Small intestine (tissue), 7 donors: Measurements from ENCODE around the gene DNPEP. TPM values are rescaled to one million over a fixed set of nuclear protein-coding genes. Genes with fewer than 3 reads are reported as not detected.
A peak's percentile ranks its signal among the peaks of the same experiment; 100 is the strongest.

ENCODE experiments used
- DNase-seq, 2 donors: peaks; one replicate each; pipeline versions ENCODE4 v3.0.0 to v3.0.0-alpha.2; 2013
- FAIRE-seq: peaks from 2 replicates; lab custom pipeline; 2012; peaks lifted over from hg19 to GRCh38; lab: Jason Lieb, UNC
- H3K27ac ChIP-seq, 3 donors: one replicate each; pipeline ENCODE4 v1.5.1; 2013; ENCODE audit warnings: low read length in 2 of 3, mild to moderate bottlenecking in 2 of 3, control low read depth in 1 of 3, inconsistent platforms in 1 of 3, low read depth in 1 of 3, moderate library complexity in 1 of 3
- H3K27me3 ChIP-seq, 3 donors: one replicate each; pipeline ENCODE4 v1.6.1; 2013; ENCODE audit warnings: low read length in 3 of 3, inconsistent platforms in 1 of 3; ENCODE audit not compliant: control insufficient read depth in 3 of 3, insufficient read depth in 3 of 3
- H3K36me3 ChIP-seq, 3 donors: one replicate each; pipeline ENCODE4 v1.6.1; 2013; ENCODE audit warnings: low read length in 3 of 3, inconsistent platforms in 1 of 3, low read depth in 1 of 3, mild to moderate bottlenecking in 1 of 3, moderate library complexity in 1 of 3; ENCODE audit not compliant: control insufficient read depth in 3 of 3, insufficient read depth in 2 of 3
- H3K4me1 ChIP-seq, 3 donors: one replicate each; pipeline ENCODE4 v1.6.1; 2013; ENCODE audit warnings: low read length in 2 of 3, inconsistent platforms in 1 of 3, low read depth in 1 of 3, mild to moderate bottlenecking in 1 of 3, moderate library complexity in 1 of 3; ENCODE audit not compliant: control insufficient read depth in 3 of 3, insufficient read depth in 2 of 3
- H3K4me3 ChIP-seq, 3 donors: one replicate each; pipeline ENCODE4 v1.5.1; 2013; ENCODE audit warnings: low read length in 3 of 3, control low read depth in 1 of 3, inconsistent platforms in 1 of 3, low read depth in 1 of 3, mild to moderate bottlenecking in 1 of 3, moderate library complexity in 1 of 3
- H3K9me3 ChIP-seq, 2 donors: one replicate each; pipeline ENCODE4 v1.6.1; 2013; ENCODE audit warnings: low read depth in 1 of 2, low read length in 1 of 2; ENCODE audit not compliant: control insufficient read depth in 2 of 2, insufficient read depth in 1 of 2
- WGBS, 3 donors: extraction: QIAGEN DNeasy Blood & Tissue Kit; methylation state at CpG; one replicate each; pipeline ENCODE4 v1.1.7; 2013; 5-methylcytosine and 5-hydroxymethylcytosine counted together
- polyA plus RNA-seq, 4 donors: library from polyadenylated mRNA; stranded (reverse) in 3 of 4; unstranded in 1 of 4; fragments of 200-250 nt in 3 of 4; fragments of 120-200 nt in 1 of 4; gene quantifications; one replicate each; pipeline versions ENCODE4 v1.2.1 to v1.2.3, GENCODE V29; 2013
- donor health status: healthy with polysubstance abuse.
- donor health status: control.
- donor health status: control.
- donor health status: Bipolar disorder and iron deficiency.
- donor health status: healthy.

Gene DNPEP
- polyA plus RNA-seq, 4 donors: 98.2 to 200 (median 165) TPM

DNA sequence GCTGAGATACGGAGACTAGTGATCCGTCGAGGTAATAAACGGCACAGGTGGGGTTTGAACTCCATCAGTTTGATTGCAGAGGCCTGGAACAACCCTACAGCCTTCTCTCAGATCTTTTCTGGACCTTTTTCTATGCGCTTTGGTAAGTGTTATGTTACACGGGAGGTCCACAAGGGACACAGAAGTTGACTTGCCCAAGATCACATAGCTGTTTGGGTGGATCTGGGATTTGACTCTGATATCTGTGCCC lies 1.1 kb upstream of the DNPEP start:
- peaks cover 0 to 3% of the 10 kb centered on the region in 2 donors for H3K9me3 ChIP-seq
- H3K27ac ChIP-seq: peak overlapping the region; percentile 79 to 89 (median 82)
- H3K4me1 ChIP-seq: peaks cover 0 to 25% (median 2%) of the 10 kb centered on the region in 3 donors
- no peaks in the 10 kb centered on the region for H3K27me3 ChIP-seq
- peaks cover 4 to 31% (median 5%) of the 10 kb centered on the region in 3 donors for H3K36me3 ChIP-seq
- 10 to 43% (median 27%) methylated on average over 6 of the region's 6 CpGs for WGBS, 3 donors
- FAIRE-seq (no peak), DNase-seq (no peak)
- H3K4me3 ChIP-seq: peak overlapping the region in 2 of 3 donors; percentile 1 to 9

DNA sequence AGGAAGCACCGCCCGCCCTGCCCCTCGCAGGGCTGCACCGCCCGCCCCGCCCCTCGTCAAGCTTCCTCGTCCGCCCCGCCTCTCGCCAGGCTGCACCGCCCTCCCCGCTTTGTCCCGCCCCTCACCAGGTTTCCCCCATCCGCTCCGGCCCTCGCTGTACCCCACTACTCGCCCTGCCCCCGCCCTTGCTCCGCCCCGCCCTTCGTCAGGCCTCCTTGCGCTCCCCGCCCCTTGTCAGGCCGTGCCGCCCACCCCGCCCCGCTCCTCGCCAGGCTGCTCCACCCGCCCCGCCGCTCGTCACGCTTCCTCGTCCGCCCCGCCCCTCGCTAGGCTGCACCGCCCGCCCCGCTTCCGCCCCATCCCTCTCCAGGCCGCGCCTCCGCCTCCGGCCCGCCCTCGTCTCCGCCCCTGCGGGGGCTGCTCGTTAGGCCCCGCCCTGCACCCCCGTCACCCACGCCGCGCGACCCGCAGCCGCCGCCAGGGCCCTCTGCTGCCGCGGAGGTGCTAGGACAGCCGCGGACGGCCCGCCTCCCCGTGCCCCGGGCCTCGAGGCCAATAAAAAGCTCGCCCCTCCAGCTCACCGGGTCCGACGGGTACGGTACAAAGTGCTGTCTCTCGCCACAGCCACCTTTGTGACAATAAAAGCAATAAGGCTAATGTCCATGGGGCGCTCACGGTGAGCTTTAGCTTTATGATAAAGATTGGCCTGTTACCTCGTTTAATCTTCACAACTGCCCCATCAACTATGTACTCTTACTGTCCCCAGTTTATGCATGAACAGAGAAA lies 602 bp upstream of the DNPEP start:
- Histone ChIP-seq H3K4me3 (peak overlapping the region in 2 of 3 donors; percentile 1 to 9), H3K27ac (peak overlapping the region; percentile 79 to 89 (median 82)), H3K27me3 (no peaks in the 10 kb centered on the region), H3K9me3 (peaks cover 0 to 3% of the 10 kb centered on the region in 2 donors), H3K4me1 (peaks cover 0 to 25% (median 2%) of the 10 kb centered on the region in 3 donors), H3K36me3 (peaks cover 4 to 36% (median 5%) of the 10 kb centered on the region in 3 donors)
- no peak for FAIRE-seq
- WGBS, 3 donors: 2 to 3% (median 2%) methylated on average over 51 to 78 of the region's 78 CpGs
- peak; percentile 96 to 98 for DNase-seq

DNA sequence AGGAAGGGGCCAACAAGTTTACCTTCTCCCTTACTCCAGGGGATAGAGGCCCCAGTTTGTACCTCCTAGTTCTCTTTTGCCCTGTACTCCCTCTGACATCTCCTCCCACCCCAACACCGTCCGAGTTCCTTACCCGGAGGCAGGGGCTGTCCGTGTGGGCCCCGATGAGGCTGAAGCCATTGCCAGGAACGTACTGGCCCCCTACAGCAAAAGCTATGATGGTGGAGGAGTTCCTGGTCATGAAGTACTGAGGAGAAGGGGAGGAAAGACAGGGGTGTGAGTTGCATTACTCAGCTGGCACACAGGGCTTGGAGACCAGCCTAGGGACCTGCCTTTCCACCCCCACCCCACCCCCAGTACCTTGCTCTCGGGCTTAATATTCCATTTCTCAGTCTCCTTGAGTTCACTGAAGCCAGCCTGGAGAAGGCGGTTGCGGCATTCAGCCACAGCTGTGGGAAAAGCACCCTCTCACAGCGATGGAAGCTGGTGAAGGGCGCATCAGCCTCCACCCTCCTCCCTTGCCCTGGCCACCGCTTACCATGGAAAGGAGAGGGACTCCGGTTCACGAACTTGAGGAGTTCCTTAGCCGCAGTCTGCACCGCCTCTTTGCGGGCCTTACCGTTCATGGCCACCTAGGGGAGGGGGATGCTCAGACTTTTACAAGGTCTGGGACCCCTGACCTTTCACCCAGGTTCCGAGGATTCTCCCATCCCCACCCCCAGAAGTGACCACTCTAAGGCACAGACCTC lies 1.0 kb downstream of the DNPEP start:
- no peak for FAIRE-seq
- WGBS, 3 donors: 30 to 45% (median 35%) methylated on average over 19 of the region's 19 CpGs
- peak overlapping the region; percentile 55 to 70 (median 69) for H3K4me3 ChIP-seq
- H3K36me3 ChIP-seq: peaks cover 4 to 51% (median 9%) of the 10 kb centered on the region in 3 donors
- H3K9me3 ChIP-seq: no peaks in the 10 kb centered on the region
- H3K4me1 ChIP-seq: peaks cover 0 to 25% (median 2%) of the 10 kb centered on the region in 3 donors
- no peak for DNase-seq
- H3K27ac ChIP-seq: peak overlapping the region; percentile 91 to 97 (median 96)
- no peaks in the 10 kb centered on the region for H3K27me3 ChIP-seq

DNA sequence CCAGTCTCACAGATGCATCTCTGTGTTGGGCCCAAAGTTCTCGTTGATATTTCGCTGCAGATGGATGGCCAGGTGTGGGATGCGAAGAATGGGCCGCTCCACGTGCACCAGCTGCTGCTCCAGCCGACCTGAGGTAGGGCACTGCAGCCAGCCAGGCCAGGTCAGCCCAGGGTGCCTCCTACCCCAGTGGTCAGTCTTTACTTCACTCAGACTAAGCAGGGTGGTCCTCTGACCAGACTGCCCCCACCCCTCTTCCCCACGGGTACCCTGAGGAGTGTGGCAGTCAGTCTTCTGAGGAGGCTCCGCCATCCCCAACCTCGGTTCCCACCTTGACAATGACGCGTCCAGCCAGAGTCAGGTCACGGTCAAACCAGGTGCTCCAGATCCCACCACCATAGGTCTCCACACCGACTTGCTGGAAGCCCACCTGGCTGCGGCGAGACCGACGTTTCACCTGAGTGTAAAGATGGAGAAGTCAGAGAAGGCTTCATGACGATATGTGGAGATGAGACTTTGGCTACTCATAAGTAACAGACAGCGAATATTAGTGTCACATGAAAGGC lies 1.7 kb downstream of the DNPEP start:
- Histone ChIP-seq H3K4me3 (peak overlapping the region in 1 of 3 donors; percentile 69), H3K36me3 (peaks cover 8 to 58% (median 9%) of the 10 kb centered on the region in 3 donors), H3K27me3 (no peaks in the 10 kb centered on the region), H3K4me1 (peaks cover 0 to 25% (median 2%) of the 10 kb centered on the region in 3 donors), H3K27ac (no peak overlapping the region), H3K9me3 (no peaks in the 10 kb centered on the region)
- DNase-seq: no peak
- FAIRE-seq: no peak
- WGBS, 3 donors: 94 to 96% (median 95%) methylated on average over 19 of the region's 19 CpGs

DNA sequence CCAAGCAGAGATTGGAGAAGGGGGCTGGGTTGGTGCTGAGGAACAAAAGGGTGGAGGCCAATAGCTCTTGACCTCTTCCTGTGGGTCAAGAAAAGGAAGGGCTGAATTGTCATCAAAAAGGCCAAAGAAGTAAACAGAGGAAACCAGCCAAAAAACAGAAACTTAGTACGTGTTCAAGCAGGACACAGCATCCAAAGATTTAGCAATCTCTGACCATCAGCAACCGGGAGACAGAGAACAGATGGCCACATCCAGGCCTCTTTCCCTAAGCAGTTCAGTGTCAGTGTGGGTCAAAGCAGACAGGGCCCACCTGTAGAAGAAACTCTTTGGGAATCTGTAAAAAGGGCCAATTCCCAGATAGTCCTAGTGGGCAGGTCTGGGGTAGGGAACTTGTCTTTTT lies 2.9 kb downstream of the DNPEP start:
- H3K27me3 ChIP-seq: no peaks in the 10 kb centered on the region
- FAIRE-seq: no peak
- DNase-seq: no peak
- peak overlapping the region in 1 of 3 donors; percentile 2 for H3K27ac ChIP-seq
- H3K4me1 ChIP-seq: peaks cover 0 to 24% (median 2%) of the 10 kb centered on the region in 3 donors
- H3K4me3 ChIP-seq: no peak overlapping the region
- H3K36me3 ChIP-seq: peaks cover 12 to 68% (median 14%) of the 10 kb centered on the region in 3 donors
- H3K9me3 ChIP-seq: no peaks in the 10 kb centered on the region
- WGBS, 3 donors: 65 to 92% (median 89%) methylated on average over 2 of the region's 2 CpGs

DNA sequence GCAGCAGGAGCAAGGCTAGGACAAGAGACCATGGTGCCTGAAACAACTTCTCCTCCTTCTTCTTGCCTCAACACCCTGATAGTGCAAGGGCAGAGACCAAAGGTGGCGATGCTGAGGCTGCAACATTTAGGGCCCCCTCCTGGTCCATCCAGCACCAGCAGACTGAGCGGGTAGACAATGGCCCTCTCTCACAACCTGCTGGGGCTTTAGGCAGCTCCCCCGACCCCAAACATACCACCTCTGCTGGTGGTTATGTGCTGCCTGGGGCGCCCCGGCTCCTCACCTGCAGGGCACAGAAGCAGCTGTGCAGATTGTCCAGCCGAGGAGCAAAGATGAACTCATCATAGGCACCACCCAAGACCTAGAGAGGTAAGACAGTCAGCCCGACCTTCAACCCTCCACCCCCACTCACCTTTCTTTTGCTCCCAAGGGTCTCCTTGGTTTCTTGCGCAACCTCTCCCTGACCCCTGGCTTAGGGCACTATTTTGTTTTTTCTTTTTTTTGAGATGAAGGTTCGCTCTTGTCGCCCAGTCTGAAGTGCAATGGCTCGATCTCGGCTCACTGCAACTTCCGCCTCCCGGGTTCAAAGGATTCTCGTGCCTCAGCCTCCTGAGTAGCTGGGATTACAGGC lies 3.5 kb downstream of the DNPEP start:
- no peaks in the 10 kb centered on the region for H3K27me3 ChIP-seq
- peaks cover 12 to 69% (median 14%) of the 10 kb centered on the region in 3 donors for H3K36me3 ChIP-seq
- WGBS, 3 donors: 88 to 92% (median 89%) methylated on average over 15 of the region's 15 CpGs
- DNase-seq (no peak), FAIRE-seq (no peak)
- H3K4me3 ChIP-seq: no peak overlapping the region
- peaks cover 0 to 19% (median 2%) of the 10 kb centered on the region in 3 donors for H3K4me1 ChIP-seq
- H3K27ac ChIP-seq: no peak overlapping the region
- H3K9me3 ChIP-seq: no peaks in the 10 kb centered on the region

DNA sequence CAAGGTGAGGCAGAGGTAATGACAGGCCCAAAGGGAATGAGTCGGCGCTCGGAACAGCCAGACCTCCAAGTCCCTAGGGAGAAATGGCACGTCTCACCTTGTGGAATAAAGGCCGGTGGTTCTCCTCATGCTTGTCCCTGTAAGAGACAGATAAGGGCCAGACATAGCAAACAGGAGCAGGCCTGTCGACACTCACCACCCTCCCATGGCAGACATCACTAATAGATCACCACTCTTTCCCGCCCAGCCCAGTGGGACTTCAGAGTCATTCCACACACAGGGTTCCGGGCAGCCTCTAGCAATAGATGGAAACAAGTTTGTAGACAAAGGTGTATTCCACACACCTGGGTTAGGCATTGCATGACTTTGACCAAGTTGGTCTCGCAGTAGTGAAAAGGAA lies 6.3 kb downstream of the DNPEP start:
- Histone ChIP-seq H3K9me3 (no peaks in the 10 kb centered on the region), H3K27ac (no peak overlapping the region), H3K27me3 (no peaks in the 10 kb centered on the region), H3K36me3 (peaks cover 16 to 77% (median 17%) of the 10 kb centered on the region in 3 donors), H3K4me1 (peaks cover 0 to 8% (median 0%) of the 10 kb centered on the region in 3 donors), H3K4me3 (no peak overlapping the region)
- WGBS, 3 donors: 88 to 94% (median 91%) methylated on average over 9 of the region's 9 CpGs
- DNase-seq (no peak), FAIRE-seq (no peak)

DNA sequence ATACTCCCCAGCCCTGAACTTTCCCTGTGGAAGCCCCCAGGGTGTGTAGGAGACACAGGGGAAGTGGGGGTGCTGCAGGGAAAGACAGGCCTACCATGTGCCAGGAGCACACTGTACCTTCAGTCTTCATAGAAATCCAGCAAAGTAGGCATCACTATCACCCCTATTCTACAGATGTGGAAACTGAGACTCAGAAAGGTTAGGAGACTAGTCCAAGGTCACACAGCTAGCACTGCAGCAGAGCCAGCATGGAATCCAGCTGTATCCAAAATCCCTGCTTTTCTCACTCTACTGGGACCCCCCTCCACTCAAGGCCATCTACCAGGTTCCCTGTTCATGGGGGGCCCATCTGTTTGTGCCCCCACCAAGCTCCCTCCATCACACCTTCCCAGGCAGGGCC lies 6.8 kb downstream of the DNPEP start:
- Histone ChIP-seq H3K36me3 (peaks cover 16 to 76% (median 17%) of the 10 kb centered on the region in 3 donors), H3K4me3 (no peak overlapping the region)

More for the DNA sequence above, 6.8 kb downstream of the DNPEP start:
- Histone ChIP-seq H3K27me3 (no peaks in the 10 kb centered on the region), H3K4me1 (peaks cover 0 to 3% (median 0%) of the 10 kb centered on the region in 3 donors), H3K27ac (no peak overlapping the region), H3K9me3 (no peaks in the 10 kb centered on the region)
- DNase-seq: no peak
- no peak for FAIRE-seq
